GM18505 (cell line): ENCODE results near the gene PER2.
"Not testable (repeated sequence)": the region's sequence is repeated elsewhere in the genome, so short reads cannot be mapped to it uniquely, and the experiment has no call there.

Experiments
- ATAC-seq: cut with Tn5 transposase; IDR thresholded peaks from one replicate; pipeline ENCODE4 v1.9.1; 2021; ENCODE audit not compliant: unreplicated experiment
- POLR2A ChIP-seq: IDR thresholded peaks from 4 replicates; pipeline ENCODE4 v1.6.1; 2011; ENCODE audit warnings: borderline replicate concordance; ENCODE audit not compliant: insufficient read depth, insufficient read length; ENCODE audit errors: extremely low read depth

PER2 gene

GRCh38 chr2:238320246-238320647 lies 31.8 kb upstream of the PER2 start, which contains the start of gene TRAF3IP1:
Gene TRAF3IP1 (plus strand): TSS chr2:238320518. CDS start chr2:238320663, 145 bp downstream.
- peak; percentile 18 for TF ChIP-seq POLR2A
- ATAC-seq, result peak; percentile 96

- no peak for ATAC-seq
- TF ChIP-seq POLR2A, result no peak
Measured at GRCh38 chr2:238315031-238315595, 26.7 kb upstream of the PER2 start.

GRCh38 chr2:238314576-238314975 lies 26.2 kb upstream of the PER2 start:
- TF ChIP-seq POLR2A, result no peak
- ATAC-seq, result no peak

GRCh38 chr2:238313991-238314350 lies 25.6 kb upstream of the PER2 start:
- no peak for TF ChIP-seq POLR2A
- no peak for ATAC-seq

- TF ChIP-seq POLR2A, result no peak
- ATAC-seq, result no peak
Measured at GRCh38 chr2:238313289-238313990, 25.0 kb upstream of the PER2 start.

GRCh38 chr2:238310721-238311120 lies 22.3 kb upstream of the PER2 start:
- not testable (repeated sequence) for ATAC-seq

GRCh38 chr2:238308177-238308576 lies 19.8 kb upstream of the PER2 start:
- TF ChIP-seq POLR2A, result no peak
- no peak for ATAC-seq

GRCh38 chr2:238306672-238306998 lies 18.2 kb upstream of the PER2 start:
- no peak for ATAC-seq
- TF ChIP-seq POLR2A, result no peak

- no peak for TF ChIP-seq POLR2A
- ATAC-seq, result no peak
Measured at GRCh38 chr2:238305965-238306671, 17.7 kb upstream of the PER2 start.

- TF ChIP-seq POLR2A, result no peak
- ATAC-seq, result no peak
Measured at GRCh38 chr2:238305092-238305862, 16.9 kb upstream of the PER2 start.

GRCh38 chr2:238304116-238304515 lies 15.7 kb upstream of the PER2 start:
- ATAC-seq, result no peak
- no peak for TF ChIP-seq POLR2A

- no peak for ATAC-seq
- TF ChIP-seq POLR2A, result no peak
Measured at GRCh38 chr2:238302751-238303150, 14.3 kb upstream of the PER2 start.

GRCh38 chr2:238302087-238302486 lies 13.7 kb upstream of the PER2 start:
- no peak for ATAC-seq
- no peak for TF ChIP-seq POLR2A
